Smooth muscle cell of trachea (primary cell): Measurements from ENCODE around the gene SARDH. TPM values are rescaled to one million over a fixed set of nuclear protein-coding genes. Genes with fewer than 3 reads are reported as not detected.

Experiments used
- total RNA-seq: library from RNA; depleted of rRNA; stranded (reverse); fragments of >200 nt; gene quantifications from 2 replicates; pipeline ENCODE4 v1.2.1, GENCODE V29; 2014

Gene SARDH, protein sequence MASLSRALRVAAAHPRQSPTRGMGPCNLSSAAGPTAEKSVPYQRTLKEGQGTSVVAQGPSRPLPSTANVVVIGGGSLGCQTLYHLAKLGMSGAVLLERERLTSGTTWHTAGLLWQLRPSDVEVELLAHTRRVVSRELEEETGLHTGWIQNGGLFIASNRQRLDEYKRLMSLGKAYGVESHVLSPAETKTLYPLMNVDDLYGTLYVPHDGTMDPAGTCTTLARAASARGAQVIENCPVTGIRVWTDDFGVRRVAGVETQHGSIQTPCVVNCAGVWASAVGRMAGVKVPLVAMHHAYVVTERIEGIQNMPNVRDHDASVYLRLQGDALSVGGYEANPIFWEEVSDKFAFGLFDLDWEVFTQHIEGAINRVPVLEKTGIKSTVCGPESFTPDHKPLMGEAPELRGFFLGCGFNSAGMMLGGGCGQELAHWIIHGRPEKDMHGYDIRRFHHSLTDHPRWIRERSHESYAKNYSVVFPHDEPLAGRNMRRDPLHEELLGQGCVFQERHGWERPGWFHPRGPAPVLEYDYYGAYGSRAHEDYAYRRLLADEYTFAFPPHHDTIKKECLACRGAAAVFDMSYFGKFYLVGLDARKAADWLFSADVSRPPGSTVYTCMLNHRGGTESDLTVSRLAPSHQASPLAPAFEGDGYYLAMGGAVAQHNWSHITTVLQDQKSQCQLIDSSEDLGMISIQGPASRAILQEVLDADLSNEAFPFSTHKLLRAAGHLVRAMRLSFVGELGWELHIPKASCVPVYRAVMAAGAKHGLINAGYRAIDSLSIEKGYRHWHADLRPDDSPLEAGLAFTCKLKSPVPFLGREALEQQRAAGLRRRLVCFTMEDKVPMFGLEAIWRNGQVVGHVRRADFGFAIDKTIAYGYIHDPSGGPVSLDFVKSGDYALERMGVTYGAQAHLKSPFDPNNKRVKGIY
- total RNA-seq: 5.1 and 5.7 TPM in 2 replicates

DNA sequence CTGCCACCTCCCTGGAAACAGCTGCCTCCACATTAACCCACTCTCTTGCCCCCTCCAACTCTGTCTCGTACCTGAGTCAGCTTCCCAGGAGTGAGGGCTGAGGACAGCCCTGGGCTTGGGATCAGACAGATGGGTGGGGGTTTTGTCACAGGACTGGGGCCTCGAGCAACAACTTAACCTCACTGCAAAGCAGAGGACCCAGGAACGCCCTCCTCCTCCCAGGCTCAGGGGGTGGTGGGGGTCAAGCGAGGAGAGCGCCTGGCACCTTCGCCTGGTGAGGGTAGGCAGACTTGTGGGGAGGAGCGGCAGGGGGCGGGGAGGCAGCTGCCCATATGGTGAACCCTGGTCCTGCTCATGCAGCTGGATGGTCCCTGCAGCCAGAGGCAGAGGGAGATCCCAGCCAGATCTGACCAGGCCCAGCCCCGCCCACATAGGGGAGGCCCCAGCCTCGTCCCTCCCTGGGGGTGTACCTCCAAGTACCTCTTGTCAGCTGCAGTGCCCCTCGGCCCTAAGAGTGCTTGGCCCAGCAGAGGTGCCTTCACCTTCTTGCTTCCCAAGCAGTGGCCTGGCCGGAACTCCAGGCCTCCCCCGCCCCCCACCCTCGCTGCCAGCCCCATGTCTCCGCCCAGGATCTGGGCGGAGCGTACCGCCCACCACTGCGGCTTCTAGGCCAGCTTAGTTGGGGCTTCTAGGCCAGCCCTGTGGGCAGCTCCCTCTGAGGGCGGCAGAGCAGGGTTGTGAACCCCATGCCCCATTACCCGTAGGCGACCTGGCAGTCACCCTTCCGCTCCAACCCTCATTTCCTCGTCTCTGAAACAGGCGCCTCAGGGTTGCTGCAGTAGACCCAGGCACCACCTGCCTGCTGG, at the start of gene SARDH:
Gene SARDH, minus strand, starts transcription at position 579 of the 866 bp plus-strand sequence. CDS start 4,179 bp downstream, outside the sequence.

DNA sequence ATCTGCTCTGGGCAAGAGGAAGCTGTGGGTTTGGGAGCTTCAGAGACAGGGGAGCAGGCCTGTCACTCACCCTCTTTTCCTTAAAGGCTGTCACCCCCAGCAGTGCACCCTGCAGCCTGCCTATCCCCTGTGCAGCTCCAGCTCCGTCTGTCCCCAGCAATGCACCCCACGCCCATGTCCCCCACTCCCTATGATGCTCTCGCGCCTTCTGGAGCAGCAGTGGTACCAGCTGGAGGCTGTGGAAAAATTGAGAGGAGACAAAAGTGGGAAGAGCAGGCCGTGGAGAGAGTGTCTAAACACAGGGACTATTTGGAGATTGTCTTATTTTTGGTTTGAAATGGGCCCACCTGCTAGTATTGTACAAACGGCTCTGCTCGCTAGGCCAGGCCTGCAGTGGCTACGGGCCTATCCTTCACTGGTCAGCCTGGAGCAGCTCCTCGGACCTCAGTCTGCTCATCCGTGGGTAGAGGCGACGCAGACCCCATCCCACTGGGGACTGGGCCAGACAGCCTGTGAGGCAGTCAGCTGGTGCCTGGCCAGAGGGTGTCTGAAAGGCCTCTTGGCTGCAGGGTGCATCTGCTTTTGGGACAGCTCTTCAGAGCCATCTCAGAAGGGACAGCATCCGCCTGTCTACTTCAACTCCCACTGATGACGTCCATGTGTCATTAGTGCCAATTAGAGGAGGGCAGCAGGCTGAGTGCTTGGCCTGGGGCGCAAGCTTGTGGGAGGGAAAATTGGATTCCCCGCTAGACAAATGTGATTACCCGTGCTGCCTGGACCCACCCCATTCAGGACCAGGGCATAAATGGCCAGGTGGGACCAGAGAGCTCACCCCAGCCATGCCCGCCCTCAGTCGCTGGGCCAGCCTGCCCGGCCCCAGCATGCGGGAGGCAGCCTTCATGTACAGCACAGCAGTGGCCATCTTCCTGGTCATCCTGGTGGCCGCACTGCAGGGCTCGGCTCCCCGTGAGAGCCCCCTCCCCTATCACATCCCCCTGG, 102.3 kb downstream of the SARDH start, which contains the start of gene DBH:
Gene DBH, plus strand, starts transcription at position 831 of the 999 bp plus-strand sequence. Its CDS starts 9 bp downstream, at position 840.

Other genes starting within 250 kb of the SARDH start
- not detected in 2 replicates for gene MYMK, start 213.4 kb downstream of the SARDH start, total RNA-seq
- gene ADAMTSL2, start 203.6 kb downstream of the SARDH start, total RNA-seq: under 0.01 and 0.15 TPM in 2 replicates
- gene FAM163B, start 129.0 kb downstream of the SARDH start, total RNA-seq: not detected in 2 replicates
- not detected in 2 replicates for gene DBH, start 102.0 kb downstream of the SARDH start, total RNA-seq